H7 (cell line): ENCODE data around the gene TCF7L1. TPM values are rescaled to one million over a fixed set of nuclear protein-coding genes. Genes with fewer than 3 reads are reported as not detected.
"Not testable (repeated sequence)": the region's sequence is repeated elsewhere in the genome, so short reads cannot be mapped to it uniquely, and the experiment has no call there.

Experiments used
- DNase-seq: peaks from one replicate; pipeline ENCODE4 v3.0.0; 2012
- H3K27me3 ChIP-seq: 2 replicates; pipeline ENCODE4 v1.6.0; 2011; ENCODE audit warnings: mild to moderate bottlenecking, low read length; ENCODE audit not compliant: control insufficient read depth, insufficient read depth
- H3K36me3 ChIP-seq: replicated peaks from 2 replicates; pipeline ENCODE4 v1.5.1; 2011; ENCODE audit warnings: low read length; ENCODE audit not compliant: control insufficient read depth, insufficient read depth
- H3K4me3 ChIP-seq: 2 replicates; pipeline ENCODE4 v1.5.1; 2011; ENCODE audit warnings: low read depth, mild to moderate bottlenecking, control low read depth, low read length, moderate library complexity; ENCODE audit not compliant: insufficient read depth
- total RNA-seq: library from RNA; depleted of rRNA; stranded (reverse); fragments of >200 nt; shearing (Covaris generic); gene quantifications from 2 replicates; pipeline ENCODE4 v1.2.3, GENCODE V29; 2014

Gene TCF7L1
- total RNA-seq, 1 experiment from 2014 or later = 9.9 TPM

DNA sequence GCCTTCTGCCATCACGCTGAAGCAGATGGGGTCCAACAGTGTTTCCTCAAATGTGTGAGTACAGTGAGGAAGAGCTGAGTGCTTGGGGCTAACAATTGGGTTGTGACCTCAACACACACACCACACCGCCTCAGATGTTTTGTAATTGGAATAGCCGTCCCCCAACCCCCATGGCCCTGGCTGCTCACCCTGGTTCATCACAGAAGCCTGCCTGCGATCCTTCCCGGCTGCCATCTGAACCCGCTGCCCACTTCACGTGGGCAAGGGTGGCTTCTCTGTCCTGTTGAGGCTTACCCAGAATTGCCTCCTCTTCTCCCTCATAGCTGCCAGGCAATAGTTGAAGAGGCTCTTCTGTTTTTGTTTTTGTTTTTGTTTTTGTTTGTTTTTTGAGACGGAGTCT is 150.4 kb downstream of the TCF7L1 start:
- DNase-seq = no peak
- Histone ChIP-seq H3K4me3 (no peak overlapping the region), H3K36me3 (peaks cover 4% of the 10 kb centered on the region), H3K27me3 (no peaks in the 10 kb centered on the region)

DNA sequence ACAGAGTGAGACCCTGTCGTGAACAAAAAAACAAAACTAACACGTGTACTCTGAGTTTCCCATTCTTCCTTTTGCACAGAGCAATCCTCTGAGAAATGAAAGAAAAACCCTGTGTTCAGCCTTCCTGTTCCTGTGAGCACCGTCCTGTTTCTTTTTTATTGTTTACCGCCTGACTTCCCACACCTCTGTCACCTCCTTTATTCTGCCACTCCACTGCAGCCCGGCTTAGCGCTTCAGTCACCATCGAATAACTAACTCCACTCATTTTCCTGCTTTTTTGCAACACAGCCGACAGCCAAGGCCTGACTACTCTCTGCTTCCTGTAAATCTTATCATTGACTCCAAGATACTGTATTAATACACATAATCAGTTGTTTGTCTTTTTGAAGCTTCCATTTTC is 153.7 kb downstream of the TCF7L1 start:
- DNase-seq = no peak
- peaks cover 6% of the 10 kb centered on the region for H3K36me3 ChIP-seq
- no peaks in the 10 kb centered on the region for H3K27me3 ChIP-seq
- H3K4me3 ChIP-seq = no peak overlapping the region

DNA sequence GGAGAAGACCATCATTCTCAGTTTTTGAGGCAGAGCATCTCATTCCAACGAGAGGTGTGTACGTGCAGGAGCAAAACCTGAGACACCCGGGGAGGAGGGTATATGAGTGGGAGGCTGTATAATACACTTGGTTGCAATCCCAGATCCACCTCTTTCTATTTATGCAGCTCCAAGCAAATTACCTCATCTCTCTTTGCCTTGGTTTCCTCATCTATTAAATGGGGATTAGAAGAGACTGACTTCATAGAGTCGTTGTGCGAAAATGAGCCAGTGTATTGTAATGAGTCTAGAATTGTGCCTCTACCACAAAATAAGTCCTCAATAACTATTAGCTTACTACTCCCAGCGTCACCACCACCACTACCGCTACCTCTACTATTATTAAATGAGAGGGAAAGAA is 154.5 kb downstream of the TCF7L1 start:
- Histone ChIP-seq H3K27me3 (no peaks in the 10 kb centered on the region), H3K36me3 (peaks cover 6% of the 10 kb centered on the region), H3K4me3 (no peak overlapping the region)
- DNase-seq = no peak

DNA sequence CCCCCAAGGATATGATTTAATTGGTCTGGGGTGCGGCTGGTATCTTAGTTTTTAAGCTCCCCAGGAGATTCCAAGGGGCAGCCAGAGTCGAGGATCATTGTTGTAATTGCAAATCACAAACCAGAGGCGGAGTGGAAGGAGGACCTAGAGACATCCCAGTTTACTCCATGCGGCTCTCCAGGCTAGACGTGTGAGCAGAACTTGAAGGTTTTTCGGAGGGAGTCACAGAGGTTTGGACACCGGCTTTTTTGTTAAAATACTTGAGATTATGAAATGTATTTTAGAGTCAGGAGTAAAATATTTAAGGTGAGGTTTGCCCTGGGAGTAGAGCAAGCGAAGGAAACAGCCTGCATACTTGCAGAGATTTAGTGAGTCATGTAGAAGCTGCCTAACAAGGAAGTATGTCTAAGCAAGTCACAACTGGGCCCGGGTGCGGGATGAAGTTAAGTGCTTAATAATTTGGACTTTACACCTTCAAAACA is 155.1 kb downstream of the TCF7L1 start:
- H3K4me3 ChIP-seq = no peak overlapping the region
- H3K36me3 ChIP-seq = peaks cover 6% of the 10 kb centered on the region
- DNase-seq = peak; percentile 63

DNA sequence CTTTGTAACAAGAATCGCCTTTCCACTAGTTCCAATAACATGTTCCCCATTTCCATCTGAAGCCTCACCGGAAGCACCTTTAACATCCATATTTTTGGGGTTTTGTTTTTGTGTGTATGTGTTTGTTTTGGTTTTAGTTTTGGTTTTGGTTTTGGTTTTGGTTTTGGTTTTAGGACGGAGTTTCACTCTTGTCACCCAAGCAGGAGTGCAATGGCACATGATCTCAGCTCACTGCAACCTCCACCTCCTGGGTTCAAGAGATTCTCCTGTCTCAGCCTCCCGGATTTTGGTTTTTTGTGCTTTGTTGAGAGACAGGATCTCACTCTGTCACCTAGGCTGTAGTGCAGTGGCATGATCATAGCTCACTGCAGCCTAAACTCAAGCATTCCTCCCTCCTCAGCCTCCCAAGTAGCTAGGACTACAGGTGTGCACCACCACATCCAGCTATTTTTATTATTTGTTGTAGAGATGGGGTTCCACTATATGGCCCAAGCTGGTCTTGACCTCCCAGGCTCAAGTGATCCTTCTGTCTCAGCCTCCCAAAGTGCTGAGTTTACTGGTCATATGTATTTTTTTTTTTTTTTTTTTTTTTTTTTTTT is 158.3 kb downstream of the TCF7L1 start:
- H3K36me3 ChIP-seq = peaks cover 3% of the 10 kb centered on the region

More for the DNA sequence above, 155.1 kb downstream of the TCF7L1 start:
- H3K27me3 ChIP-seq = no peaks in the 10 kb centered on the region

DNA sequence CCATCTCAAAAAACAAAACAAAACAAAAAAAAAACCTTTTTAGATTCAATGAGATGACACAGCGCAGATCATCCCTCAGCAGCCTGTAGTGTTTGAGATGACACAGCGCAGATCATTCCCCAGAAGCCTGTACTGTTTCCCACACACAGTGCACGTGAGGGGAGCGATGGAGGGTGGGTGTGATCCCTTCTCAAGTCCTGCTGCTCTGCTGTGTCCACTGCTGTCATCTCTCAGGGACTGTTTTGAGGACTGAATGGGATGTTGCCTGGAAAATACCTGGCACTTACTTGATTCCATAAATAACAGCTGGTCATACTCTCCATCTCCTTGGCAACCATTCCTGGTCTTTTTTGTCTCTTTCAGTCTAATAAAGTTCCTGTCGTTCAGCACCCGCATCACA is 168.9 kb downstream of the TCF7L1 start:
- peaks cover 36% of the 10 kb centered on the region for H3K36me3 ChIP-seq
- no peak overlapping the region for H3K4me3 ChIP-seq
- DNase-seq = no peak
- H3K27me3 ChIP-seq = no peaks in the 10 kb centered on the region

More for the DNA sequence above, 158.3 kb downstream of the TCF7L1 start:
- Histone ChIP-seq H3K27me3 (no peaks in the 10 kb centered on the region), H3K4me3 (no peak overlapping the region)
- DNase-seq = no peak

DNA sequence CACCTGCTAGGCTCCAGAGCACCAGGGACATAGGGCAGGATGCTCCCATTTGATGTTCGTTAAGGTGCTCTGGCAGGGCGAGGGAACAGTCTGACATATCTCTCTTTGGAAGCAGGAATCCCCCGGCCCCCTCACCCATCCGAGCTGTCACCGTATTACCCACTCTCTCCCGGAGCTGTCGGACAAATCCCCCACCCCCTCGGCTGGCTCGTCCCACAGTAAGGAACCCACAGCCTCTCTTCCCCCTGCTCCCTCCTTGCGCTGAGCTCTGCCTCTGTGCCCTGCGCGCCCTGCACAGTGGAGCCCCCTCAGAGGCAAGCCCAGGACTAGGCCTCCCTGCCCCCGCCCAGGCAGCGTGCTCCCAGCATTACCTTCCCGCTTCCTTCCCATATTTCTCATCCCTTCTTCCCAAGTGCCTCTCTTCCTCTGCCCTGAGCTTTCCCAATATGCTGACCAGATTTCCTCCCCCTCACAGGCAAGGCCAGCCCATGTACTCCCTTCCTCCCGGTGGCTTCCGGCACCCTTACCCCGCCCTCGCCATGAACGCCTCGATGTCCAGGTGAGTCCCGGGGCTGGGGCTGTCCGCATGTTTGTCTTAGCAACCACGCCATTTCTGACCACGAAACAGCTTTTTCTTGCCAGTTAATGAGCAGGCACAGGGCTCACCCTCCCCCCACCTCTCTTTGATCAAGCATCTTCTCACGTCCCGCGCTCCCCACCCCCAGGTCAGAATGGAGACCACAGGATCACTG is 170.8 kb downstream of the TCF7L1 start:
- no peaks in the 10 kb centered on the region for H3K27me3 ChIP-seq
- no peak for DNase-seq
- H3K36me3 ChIP-seq = peaks cover 43% of the 10 kb centered on the region
- H3K4me3 ChIP-seq = no peak overlapping the region

DNA sequence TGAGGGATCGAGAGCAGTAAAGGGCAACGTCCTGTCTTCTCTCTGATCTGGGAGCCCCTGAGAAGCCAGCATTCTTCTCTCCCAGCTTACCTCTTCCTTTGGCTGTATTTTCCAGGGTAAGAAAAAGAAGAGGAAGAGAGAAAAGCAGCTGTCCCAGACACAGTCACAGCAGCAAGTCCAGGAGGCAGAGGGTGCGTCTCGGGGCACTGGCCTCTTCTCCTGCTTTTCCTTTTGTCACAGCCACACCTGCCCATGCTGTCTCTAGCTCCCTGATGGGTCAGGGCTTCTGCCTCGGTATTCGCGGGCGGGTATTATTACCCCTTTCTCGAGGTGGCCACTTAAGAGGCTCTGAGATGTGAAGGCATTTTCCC is 174.3 kb downstream of the TCF7L1 start:
- no peak for DNase-seq
- Histone ChIP-seq H3K4me3 (no peak overlapping the region), H3K36me3 (peaks cover 45% of the 10 kb centered on the region)

DNA sequence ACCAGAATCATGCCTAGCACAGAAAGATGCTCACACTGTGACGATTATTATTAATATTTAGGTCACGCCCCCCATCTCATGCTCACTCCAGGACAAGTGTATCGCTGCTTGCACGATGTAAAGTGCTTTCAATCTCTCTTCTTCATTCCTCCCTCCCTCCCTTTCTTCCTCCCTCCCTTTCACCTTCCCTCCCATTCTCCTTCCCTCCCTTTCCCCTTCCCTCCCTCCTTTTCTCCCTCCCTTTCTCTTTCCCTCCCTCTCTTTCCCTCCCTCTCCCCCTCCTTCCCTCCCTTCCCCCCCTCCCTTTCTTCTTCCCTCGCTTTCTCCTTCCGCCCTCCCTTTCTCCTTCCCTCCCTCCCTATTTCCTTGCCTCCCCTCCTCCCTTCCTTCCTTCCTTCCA is 175.0 kb downstream of the TCF7L1 start:
- Histone ChIP-seq H3K36me3 (peaks cover 44% of the 10 kb centered on the region), H3K27me3 (no peaks in the 10 kb centered on the region), H3K4me3 (no peak overlapping the region)
- DNase-seq = no peak

More for the DNA sequence above, 174.3 kb downstream of the TCF7L1 start:
- H3K27me3 ChIP-seq = no peaks in the 10 kb centered on the region

DNA sequence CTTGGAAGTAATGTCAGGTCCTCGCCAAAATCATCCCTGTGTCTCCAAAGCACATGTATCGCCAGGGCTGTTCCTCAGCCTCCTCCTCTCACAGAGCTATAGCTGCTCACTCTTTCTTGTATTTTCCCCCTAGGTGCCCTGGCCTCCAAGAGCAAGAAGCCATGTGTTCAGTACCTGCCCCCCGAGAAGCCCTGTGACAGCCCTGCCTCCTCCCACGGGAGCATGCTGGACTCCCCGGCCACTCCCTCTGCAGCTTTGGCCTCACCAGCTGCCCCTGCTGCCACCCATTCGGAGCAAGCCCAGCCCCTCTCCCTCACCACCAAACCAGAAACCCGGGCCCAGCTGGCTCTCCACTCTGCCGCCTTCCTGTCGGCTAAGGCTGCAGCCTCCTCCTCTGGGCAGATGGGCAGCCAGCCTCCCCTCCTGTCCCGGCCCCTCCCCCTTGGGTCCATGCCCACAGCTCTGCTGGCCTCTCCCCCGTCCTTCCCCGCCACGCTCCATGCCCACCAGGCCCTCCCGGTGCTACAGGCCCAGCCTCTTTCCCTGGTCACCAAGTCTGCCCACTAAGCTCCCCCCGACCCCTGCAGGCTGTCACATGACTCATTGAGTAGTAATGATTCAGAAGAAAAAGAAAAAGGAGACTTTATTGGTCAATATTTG is 175.8 kb downstream of the TCF7L1 start:
- DNase-seq = no peak
- Histone ChIP-seq H3K4me3 (no peak overlapping the region), H3K36me3 (peaks cover 35% of the 10 kb centered on the region), H3K27me3 (no peaks in the 10 kb centered on the region)

DNA sequence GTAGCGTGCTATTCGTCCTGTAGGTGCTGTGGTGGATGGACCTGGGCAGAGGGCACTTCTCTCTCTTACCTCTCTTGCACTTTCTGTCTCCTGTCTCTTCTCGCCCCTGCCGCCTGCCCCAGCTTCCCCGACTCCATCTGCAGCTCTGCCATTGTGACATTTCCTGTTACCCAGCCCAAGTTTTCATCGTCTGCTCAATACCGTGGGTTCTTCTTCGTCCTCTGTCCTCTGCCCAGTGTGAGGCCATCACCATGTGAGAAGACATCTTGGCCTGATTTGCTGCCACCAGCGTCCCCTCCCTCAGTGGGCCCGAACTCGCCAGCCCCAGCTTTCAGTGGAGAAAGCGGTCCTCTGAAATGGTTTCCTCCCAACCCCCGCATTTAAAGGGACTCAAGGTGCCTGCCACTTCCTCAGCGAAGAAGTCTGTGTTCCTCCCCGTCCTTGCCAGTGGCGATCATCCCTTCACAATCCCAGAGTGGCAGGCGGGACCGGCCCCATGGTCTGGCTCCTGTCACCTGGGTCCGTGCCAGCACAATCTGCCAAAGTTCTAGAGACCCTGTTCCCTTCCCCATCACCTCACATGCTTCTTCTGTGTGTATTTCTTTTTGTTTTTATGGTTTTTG is 176.6 kb downstream of the TCF7L1 start:
- H3K27me3 ChIP-seq = no peaks in the 10 kb centered on the region
- DNase-seq = no peak
- no peak overlapping the region for H3K4me3 ChIP-seq
- H3K36me3 ChIP-seq = peaks cover 30% of the 10 kb centered on the region

DNA sequence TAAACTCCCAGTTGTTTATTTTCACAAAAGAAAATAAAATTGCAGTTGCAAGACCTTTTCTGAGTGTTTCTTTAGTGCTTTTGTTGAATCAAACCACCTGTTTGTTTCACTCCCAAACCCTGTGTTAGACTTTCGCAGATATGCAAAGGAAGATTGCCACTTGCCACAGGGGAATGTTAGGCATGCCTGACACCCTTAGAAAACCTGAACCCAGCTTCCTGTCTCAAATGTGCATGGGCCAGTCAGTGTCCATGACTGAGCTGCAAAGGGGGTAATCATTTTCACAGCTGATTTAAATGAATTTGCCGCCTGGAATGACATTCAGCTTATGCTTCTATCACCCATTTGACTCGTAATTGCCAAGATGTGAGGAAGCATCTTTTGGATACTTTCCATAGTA is 177.1 kb downstream of the TCF7L1 start:
- H3K27me3 ChIP-seq = no peaks in the 10 kb centered on the region
- no peak overlapping the region for H3K4me3 ChIP-seq
- peaks cover 27% of the 10 kb centered on the region for H3K36me3 ChIP-seq
- no peak for DNase-seq

DNA sequence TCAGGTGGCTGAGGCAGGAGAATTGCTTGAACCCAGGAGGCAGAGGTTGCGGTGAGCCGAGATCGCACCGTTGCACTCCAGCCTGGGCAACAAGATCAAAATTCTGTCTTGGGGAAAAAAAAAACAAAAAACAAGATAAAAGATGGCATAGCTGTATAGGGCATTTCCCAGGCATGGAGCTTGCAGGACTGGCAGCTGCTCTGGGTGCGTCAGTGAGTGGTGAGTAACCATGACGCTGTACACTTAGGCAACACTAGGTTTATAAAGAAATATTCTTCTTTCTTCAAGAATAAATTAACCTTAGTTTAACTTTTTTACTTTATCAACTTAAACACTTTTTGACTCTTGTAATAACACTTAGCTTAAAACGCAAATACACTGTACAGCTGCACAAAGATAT is 179.2 kb downstream of the TCF7L1 start:
- DNase-seq = no peak
- Histone ChIP-seq H3K27me3 (no peaks in the 10 kb centered on the region), H3K4me3 (no peak overlapping the region), H3K36me3 (peaks cover 15% of the 10 kb centered on the region)

DNA sequence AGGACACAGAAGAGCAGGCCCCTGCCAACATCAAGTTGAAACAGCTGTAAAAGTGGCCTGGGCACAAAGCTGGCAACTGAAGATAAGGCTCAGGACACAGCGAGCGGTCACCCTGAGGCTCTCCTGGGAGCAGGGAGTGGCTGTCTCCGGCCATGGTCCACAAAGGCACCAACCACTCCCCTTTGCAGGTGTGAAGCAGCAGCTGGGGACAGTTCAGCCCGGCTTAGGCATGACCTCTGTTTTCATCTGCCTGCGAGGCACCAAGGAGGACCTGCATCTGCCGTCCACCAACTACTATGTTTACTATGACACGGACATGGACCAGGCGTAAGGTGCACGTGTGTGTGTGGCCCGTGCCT is 181.7 kb downstream of the TCF7L1 start:
- no peak overlapping the region for H3K4me3 ChIP-seq
- no peak for DNase-seq

DNA sequence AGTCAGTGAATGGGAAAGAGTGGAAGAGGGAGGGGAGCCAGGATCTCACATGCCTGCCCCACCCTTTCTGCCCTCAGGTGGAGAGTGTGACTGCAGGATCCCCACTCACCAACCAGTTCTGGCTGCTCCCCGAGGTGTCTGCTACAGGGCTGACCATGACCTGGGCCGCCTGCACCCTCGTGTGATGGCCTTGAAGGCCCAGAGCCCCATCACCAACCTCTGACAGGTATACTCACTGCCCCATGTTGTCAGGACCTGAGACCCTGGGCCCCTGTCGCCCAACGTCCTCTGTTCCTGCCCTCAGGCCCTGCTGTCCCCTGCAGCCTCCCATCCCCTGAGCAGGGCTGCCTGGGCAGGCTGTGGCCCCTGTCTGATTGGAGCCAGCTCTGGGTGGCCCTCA is 182.7 kb downstream of the TCF7L1 start:
- not testable (repeated sequence) for DNase-seq, H3K27me3 ChIP-seq, H3K36me3 ChIP-seq, H3K4me3 ChIP-seq

More for the DNA sequence above, 181.7 kb downstream of the TCF7L1 start:
- H3K36me3 ChIP-seq = peaks cover 6% of the 10 kb centered on the region
- H3K27me3 ChIP-seq = no peaks in the 10 kb centered on the region
